Choroid plexus epithelial cell (primary cell): ENCODE measurements around the gene KLHL25.
"Not testable (repeated sequence)": the region's sequence is repeated elsewhere in the genome, so short reads cannot be mapped to it uniquely, and the experiment has no call there.

ENCODE experiments used
- DNase-seq: peaks from one replicate; pipeline ENCODE4 v3.0.0-alpha.2; 2010; ENCODE audit warnings: low read depth
- H3K4me3 ChIP-seq: 2 replicates; pipeline ENCODE4 v1.5.1; 2011; ENCODE audit warnings: low read depth, mild to moderate bottlenecking, control low read depth, low read length, moderate library complexity
- CTCF ChIP-seq: conservative IDR thresholded peaks from 2 replicates; pipeline ENCODE4 v1.5.1; 2011; ENCODE audit warnings: low read depth, mild to moderate bottlenecking, control low read depth, inconsistent platforms, low read length, moderate library complexity

The KLHL25 gene

DNA sequence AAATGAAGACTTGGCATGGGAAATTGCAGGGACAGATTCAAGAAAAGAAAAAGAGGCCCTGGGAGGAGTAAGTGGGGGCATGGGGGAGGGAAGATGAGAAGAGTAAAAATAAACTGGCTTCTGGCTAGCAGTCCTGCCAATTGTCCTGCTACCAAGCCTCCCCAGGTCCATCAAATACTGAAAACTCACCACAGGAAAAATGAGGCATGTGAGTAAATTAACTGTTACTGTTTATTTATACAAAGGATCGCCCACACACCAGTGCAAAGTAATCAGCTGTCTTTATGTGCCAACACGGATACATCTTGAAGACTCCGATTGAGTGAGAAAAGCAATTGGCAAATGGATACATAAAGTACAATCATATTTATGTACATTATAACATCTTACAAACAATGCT, 10.7 kb upstream of the KLHL25 start:
- no peak for DNase-seq
- TF ChIP-seq CTCF, result no peak
- no peak overlapping the region for H3K4me3 ChIP-seq

DNA sequence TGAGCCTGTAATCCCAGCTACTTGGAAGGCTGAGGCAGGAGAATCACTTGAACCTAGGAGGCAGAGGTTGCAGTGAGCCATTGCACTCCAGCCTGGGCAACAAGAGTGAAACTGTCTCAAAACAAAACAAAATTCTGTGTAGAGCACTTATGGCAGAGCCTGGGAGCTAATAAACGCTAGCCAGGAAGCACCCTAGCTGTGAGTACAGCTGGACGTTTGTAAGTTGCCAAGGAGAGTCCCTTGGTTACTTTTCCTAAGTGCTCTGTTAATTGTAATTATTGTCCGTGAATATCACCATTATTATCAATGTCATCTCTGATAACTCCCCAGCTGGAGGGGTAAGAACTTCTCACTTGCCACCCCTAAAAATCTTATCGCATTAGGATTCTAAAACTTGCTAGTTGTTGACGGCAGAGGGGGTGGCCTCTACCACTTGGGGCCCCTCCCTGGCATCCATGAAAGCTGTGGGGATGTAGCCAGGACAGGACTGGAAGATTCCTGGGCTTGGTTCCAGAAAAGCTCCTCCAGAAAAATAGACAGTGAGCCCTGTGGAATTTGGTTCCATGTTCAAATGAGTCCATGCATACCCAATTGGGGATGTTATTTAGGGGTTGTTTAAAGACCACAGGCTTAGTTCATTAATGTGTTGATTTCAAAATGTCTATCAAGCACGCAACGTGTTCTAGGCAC, 9.9 kb upstream of the KLHL25 start:
- no peak overlapping the region for H3K4me3 ChIP-seq
- DNase-seq, result peak; percentile 16
- no peak for TF ChIP-seq CTCF

DNA sequence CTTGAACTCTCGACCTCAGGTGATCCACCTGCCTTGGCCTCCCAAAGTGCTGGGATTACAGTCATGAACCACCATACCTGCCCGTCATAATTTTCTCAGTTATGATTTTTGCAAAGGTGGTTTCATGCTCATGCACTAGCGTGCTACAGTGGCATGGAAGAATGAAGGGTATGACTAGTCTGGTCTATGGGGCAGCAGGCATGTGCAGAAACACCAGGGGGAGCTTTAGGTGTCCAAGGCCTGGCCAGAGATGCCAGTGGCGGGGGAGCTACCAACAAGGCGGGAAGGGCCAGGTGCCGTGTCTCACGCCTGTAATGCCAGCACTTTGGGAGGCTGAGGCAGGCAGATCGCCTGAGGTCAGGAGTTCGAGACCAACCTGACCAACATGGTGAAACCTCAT, 7.9 kb upstream of the KLHL25 start:
- peak; percentile 44 for TF ChIP-seq CTCF
- not testable (repeated sequence) for DNase-seq, H3K4me3 ChIP-seq

DNA sequence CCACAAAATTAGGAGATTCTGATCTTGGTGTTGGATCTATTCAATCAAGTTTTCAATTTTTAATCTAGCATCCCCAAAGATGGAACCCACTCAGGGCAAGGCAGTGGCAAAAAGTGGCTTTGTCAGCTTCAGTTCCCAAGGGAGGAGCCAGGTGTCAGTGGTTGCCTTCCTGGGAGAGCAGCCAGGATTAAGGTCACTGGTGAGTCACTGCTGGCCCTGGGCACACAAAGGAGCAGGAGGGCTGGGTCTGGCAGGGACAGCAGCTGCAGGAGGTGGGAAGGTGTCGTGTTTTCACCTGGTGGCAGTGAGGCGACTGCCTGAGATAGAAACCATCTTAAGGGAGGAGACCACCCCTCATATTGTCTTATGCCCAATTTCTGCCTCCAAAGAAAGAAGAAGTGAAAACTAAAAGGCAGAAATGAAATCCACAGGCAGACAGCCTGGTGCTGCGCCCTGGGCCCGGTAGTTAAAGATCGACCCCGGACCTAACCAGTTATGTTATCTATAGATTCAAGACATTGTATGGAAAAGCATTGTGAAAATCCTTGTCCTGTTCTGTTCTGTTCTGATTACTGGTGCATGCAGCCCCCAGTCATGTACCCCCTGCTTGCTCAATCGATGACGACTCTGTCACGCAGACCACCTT, 5.9 kb upstream of the KLHL25 start:
- TF ChIP-seq CTCF, result no peak
- DNase-seq, result peak; percentile 38
- no peak overlapping the region for H3K4me3 ChIP-seq

DNA sequence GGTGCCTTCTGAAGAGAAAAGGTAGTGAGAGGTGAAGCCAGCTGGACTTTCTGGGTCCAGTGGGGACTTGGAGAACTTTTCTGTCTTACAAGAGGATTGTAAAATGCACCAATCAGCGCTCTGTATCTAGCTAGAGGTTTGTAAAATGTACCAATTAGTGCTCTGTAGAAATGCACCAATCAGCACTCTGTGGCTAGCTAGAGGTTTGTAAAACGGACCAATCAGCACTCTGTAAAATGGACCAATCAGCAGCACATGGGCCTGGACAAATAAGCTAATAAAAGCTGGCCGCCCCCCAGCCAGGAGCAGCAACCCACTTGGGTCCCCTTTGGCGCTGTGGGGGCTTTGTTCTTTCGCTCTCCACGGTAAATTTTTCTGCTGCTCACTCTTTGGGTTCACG, 1.6 kb upstream of the KLHL25 start:
- not testable (repeated sequence) for DNase-seq, H3K4me3 ChIP-seq

GRCh38 chr15:85795337-85796305, 896 bp upstream of the KLHL25 start:
- TF ChIP-seq CTCF, result no peak
- H3K4me3 ChIP-seq, result peak overlapping the region; percentile 57
- no peak for DNase-seq
